GM23338 (cell line): ENCODE measurements around the gene TECR. TPM values are rescaled to one million over a fixed set of nuclear protein-coding genes. Genes with fewer than 3 reads are reported as not detected.

ENCODE experiments used
- ATAC-seq: fragments of 200-7000 bp; cut with Tn5 transposase; 3 replicates; pipeline ENCODE4 v1.9.1; 2020
- DNase-seq: peaks from one replicate; pipeline ENCODE4 v3.0.0-alpha.2; 2015; ENCODE audit warnings: low spot score
- H2AFZ ChIP-seq: fragments of 200-600 bp; sonication (generic); 2 replicates; pipeline ENCODE4 v1.8.0; 2016; ENCODE audit warnings: antibody characterized with exemption, mild to moderate bottlenecking, moderate library complexity
- H3F3A ChIP-seq: fragments of 200-600 bp; sonication (generic); replicated peaks from 2 replicates; pipeline ENCODE4 v1.8.0; 2017; ENCODE audit warnings: antibody characterized with exemption, mixed run types, low read depth
- H3K27ac ChIP-seq: fragments of 200-600 bp; sonication (generic); 2 replicates; pipeline ENCODE4 v1.6.1; 2016; ENCODE audit warnings: low read depth
- H3K27me3 ChIP-seq: fragments of 200-600 bp; sonication (generic); 2 replicates; pipeline ENCODE4 v1.8.0; 2016; ENCODE audit warnings: mild to moderate bottlenecking, mixed run types, moderate library complexity; ENCODE audit not compliant: insufficient read depth
- H3K36me3 ChIP-seq: fragments of 200-600 bp; sonication (generic); 2 replicates; pipeline ENCODE4 v1.8.0; 2016; ENCODE audit warnings: mild to moderate bottlenecking; ENCODE audit not compliant: insufficient read depth
- H3K4me1 ChIP-seq: fragments of 200-600 bp; sonication (generic); 2 replicates; pipeline ENCODE4 v1.8.0; 2016; ENCODE audit warnings: mild to moderate bottlenecking, moderate library complexity; ENCODE audit not compliant: insufficient read depth
- H3K4me2 ChIP-seq: fragments of 200-600 bp; sonication (generic); 2 replicates; pipeline ENCODE4 v1.7.1; 2017; ENCODE audit warnings: mixed run types
- H3K4me3 ChIP-seq: fragments of 200-600 bp; sonication (generic); 2 replicates; pipeline ENCODE4 v1.6.1; 2016; ENCODE audit warnings: mixed run types
- H3K79me2 ChIP-seq: fragments of 200-600 bp; sonication (generic); replicated peaks from 2 replicates; pipeline ENCODE4 v1.8.0; 2017; ENCODE audit warnings: mild to moderate bottlenecking; ENCODE audit not compliant: insufficient read depth
- H3K9me2 ChIP-seq: fragments of 200-600 bp; sonication (generic); 2 replicates; pipeline ENCODE4 v1.8.0; 2017; ENCODE audit not compliant: insufficient read depth
- H4K20me1 ChIP-seq: fragments of 200-600 bp; sonication (generic); replicated peaks from 2 replicates; pipeline ENCODE4 v1.8.0; 2017; ENCODE audit warnings: mild to moderate bottlenecking; ENCODE audit not compliant: insufficient read depth
- H3K27ac Mint-ChIP-seq: 2 replicates; pipeline ENCODE4 v1.8.0; 2020; ENCODE audit warnings: inconsistent platforms, mild to moderate bottlenecking, moderate library complexity, mixed read lengths
- H3K27me3 Mint-ChIP-seq: 3 replicates; pipeline ENCODE4 v1.8.0; 2022; ENCODE audit warnings: low read depth, mild to moderate bottlenecking, moderate library complexity, mixed read lengths, inconsistent platforms; ENCODE audit not compliant: insufficient read depth, poor library complexity
- H3K36me3 Mint-ChIP-seq: 3 replicates; pipeline ENCODE4 v1.8.0; 2021; ENCODE audit warnings: low read depth, mild to moderate bottlenecking, inconsistent platforms, moderate library complexity, mixed read lengths
- H3K4me1 Mint-ChIP-seq: 3 replicates; pipeline ENCODE4 v1.8.0; 2020; ENCODE audit warnings: mild to moderate bottlenecking, inconsistent platforms, mixed read lengths
- H3K4me3 Mint-ChIP-seq: 3 replicates; pipeline ENCODE4 v1.8.0; 2021; ENCODE audit warnings: moderate library complexity, mild to moderate bottlenecking, inconsistent platforms, mixed read lengths
- H3K9me3 Mint-ChIP-seq: 3 replicates; pipeline ENCODE4 v1.8.0; 2020; ENCODE audit warnings: moderate library complexity, mild to moderate bottlenecking, inconsistent platforms, mixed read lengths
- CREB1 ChIP-seq: fragments of 250-450 bp; sonication (Bioruptor Pico); IDR thresholded peaks from 2 replicates; pipeline ENCODE4 v1.5.0; 2020; ENCODE audit warnings: low read depth, mild to moderate bottlenecking, moderate library complexity
- CTCF ChIP-seq, 2 experiments: fragments of 200-600 bp in 1 of 2; sonication (generic) in 1 of 2; conservative IDR thresholded peaks; 2 replicates each; pipeline versions ENCODE4 v1.5.1 to v1.6.1; 2016 to 2017; ENCODE audit warnings: antibody characterized with exemption in 2 of 2, low read depth in 2 of 2, mild to moderate bottlenecking in 2 of 2, moderate library complexity in 1 of 2
- ETS1 ChIP-seq: IDR thresholded peaks from 2 replicates; pipeline ENCODE4 v1.6.1; 2016; ENCODE audit warnings: antibody characterized with exemption
- EZH2 ChIP-seq: fragments of 200-600 bp; sonication (generic); IDR thresholded peaks from one replicate; pipeline ENCODE4 v1.8.0; 2017; ENCODE audit warnings: antibody characterized with exemption, mild to moderate bottlenecking, low read depth; ENCODE audit not compliant: unreplicated experiment
- EZH2phosphoT487 ChIP-seq: fragments of 200-600 bp; sonication (generic); IDR thresholded peaks from one replicate; pipeline ENCODE4 v1.8.1; 2018; ENCODE audit warnings: antibody characterized with exemption; ENCODE audit not compliant: unreplicated experiment
- JUNB ChIP-seq: IDR thresholded peaks from one replicate; pipeline ENCODE4 v1.6.1; 2016; ENCODE audit warnings: antibody characterized with exemption; ENCODE audit not compliant: unreplicated experiment
- NANOG ChIP-seq: IDR thresholded peaks from 2 replicates; pipeline ENCODE4 v1.6.1; 2016; ENCODE audit warnings: antibody characterized with exemption, borderline replicate concordance
- POLR2AphosphoS5 ChIP-seq: IDR thresholded peaks from 2 replicates; pipeline ENCODE4 v1.6.1; 2016; ENCODE audit warnings: antibody characterized with exemption, low read depth
- REST ChIP-seq: IDR thresholded peaks from one replicate; pipeline ENCODE4 v1.6.1; 2018; ENCODE audit warnings: antibody characterized with exemption; ENCODE audit not compliant: unreplicated experiment
- STAT1 ChIP-seq: IDR thresholded peaks from one replicate; pipeline ENCODE4 v1.6.1; 2016; ENCODE audit warnings: antibody characterized with exemption; ENCODE audit not compliant: unreplicated experiment
- ZNF114 ChIP-seq: fragments of 250-450 bp; sonication (Bioruptor Pico); IDR thresholded peaks from 2 replicates; pipeline ENCODE4 v1.5.0; 2020; ENCODE audit warnings: mild to moderate bottlenecking, moderate library complexity
- ZNF331 ChIP-seq: fragments of 250-450 bp; sonication (Bioruptor Pico); IDR thresholded peaks from 2 replicates; pipeline ENCODE4 v1.5.0; 2020; ENCODE audit warnings: low read depth, mild to moderate bottlenecking, moderate library complexity
- ZNF462 ChIP-seq: fragments of 250-450 bp; sonication (Bioruptor Pico); IDR thresholded peaks from 2 replicates; pipeline ENCODE4 v1.5.0; 2020; ENCODE audit warnings: mild to moderate bottlenecking, moderate library complexity
- polyA plus RNA-seq: library from polyadenylated mRNA; unstranded; fragments of >200 nt; fragmentation: Nextera tagmentation; extraction: Ambion mirVana; gene quantifications from 2 replicates; pipeline ENCODE4 v1.2.1, GENCODE V29; 2016
- total RNA-seq: library from RNA; depleted of rRNA; stranded (reverse); fragments of >200 nt; shearing (Covaris generic); gene quantifications from 2 replicates; pipeline ENCODE4 v1.2.3, GENCODE V29; 2014

Gene TECR
- total and polyA plus RNA-seq, 2 experiments from 2014 or later: 107 to 268 TPM

GRCh38 chr19:14565298-14565679, 35.9 kb downstream of the TECR start:
- H3K36me3 Mint-ChIP-seq: peaks cover 12% of the 10 kb centered on the region
- H3K4me3 ChIP-seq: no peak overlapping the region
- no peak overlapping the region for H3K4me2 ChIP-seq
- TF ChIP-seq NANOG (no peak), CREB1 (CRISPR knock-in tag) (no peak), ZNF331 (no peak), EZH2 (no peak), ETS1 (no peak), ZNF462 (CRISPR knock-in tag) (no peak), CTCF (conservative IDR thresholded peaks at IDR 0.05; ENCODE audit: low read depth in 2 of 2) (no peak), POLR2AphosphoS5 (no peak), STAT1 (no peak), EZH2phosphoT487 (no peak), REST (no peak), JUNB (no peak), ZNF114 (CRISPR knock-in tag) (no peak)
- no peaks in the 10 kb centered on the region; the same call in 1 of the 3 replicates for H3K9me3 Mint-ChIP-seq
- no peaks in the 10 kb centered on the region; the same call in 1 of the 2 replicates for H3K36me3 ChIP-seq
- no peaks in the 10 kb centered on the region for H3K9me2 ChIP-seq
- peaks cover 37% of the 10 kb centered on the region for H3K4me1 ChIP-seq
- H4K20me1 ChIP-seq: peaks cover 3% of the 10 kb centered on the region
- H3K27ac Mint-ChIP-seq: no peak overlapping the region
- H3K27me3 Mint-ChIP-seq: peaks cover 11% of the 10 kb centered on the region
- no peak overlapping the region for H2AFZ ChIP-seq
- DNase-seq (no peak), ATAC-seq (no peak)
- peaks cover 25% of the 10 kb centered on the region for H3K79me2 ChIP-seq
- no peak overlapping the region for H3K4me3 Mint-ChIP-seq
- H3K4me1 Mint-ChIP-seq: peaks cover 37% of the 10 kb centered on the region
- no peaks in the 10 kb centered on the region for H3K27me3 ChIP-seq
- H3K27ac ChIP-seq: peak overlapping the region; percentile 39; the same call in 1 of the 2 replicates
- peaks cover 5% of the 10 kb centered on the region; the same call in 1 of the 2 replicates for H3F3A ChIP-seq
